SH-SY5Y (cell line): Measurements from ENCODE around the gene CSMD2.

ENCODE experiments used
- GATA2 ChIP-seq: IDR thresholded peaks from 2 replicates; pipeline ENCODE4 v1.6.1; 2011; ENCODE audit warnings: mild to moderate bottlenecking, low read depth, low read length
- GATA3 ChIP-seq: IDR thresholded peaks from 2 replicates; pipeline ENCODE4 v1.6.1; 2011; ENCODE audit warnings: low read depth, mild to moderate bottlenecking, low read length, moderate library complexity

DNA sequence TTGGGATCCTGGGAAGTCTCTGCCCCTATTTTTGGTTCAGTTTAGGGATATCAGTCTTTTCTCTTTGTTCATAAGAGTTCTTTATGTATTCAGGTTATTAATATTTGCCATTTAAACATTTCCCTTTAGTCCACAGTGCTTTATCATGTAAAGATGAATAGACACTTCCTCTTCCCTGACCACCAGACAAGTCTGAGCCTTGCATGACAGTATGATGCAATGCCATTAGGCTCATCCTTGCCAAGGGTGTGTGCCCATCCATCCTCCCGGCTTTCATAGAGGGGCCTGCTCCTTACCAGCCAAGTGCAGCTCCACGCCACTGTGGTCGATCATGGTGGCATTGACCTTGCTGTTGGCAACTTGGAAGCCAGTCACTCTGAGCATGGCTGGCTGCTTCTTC is 640.4 kb downstream of the CSMD2 start:
- TF ChIP-seq GATA3 (no peak), GATA2 (no peak)
